Measurements from ENCODE around the gene ALDH7A1. TPM values are rescaled to one million over a fixed set of nuclear protein-coding genes. Genes with fewer than 3 reads are reported as not detected.
A peak's percentile ranks its signal among the peaks of the same experiment; 100 is the strongest.

The ALDH7A1 gene
- total and polyA plus RNA-seq, 11 donors: 12.3 to 67.6 (median 30.9) TPM

GRCh38 chr5:126494393-126494792, 100.6 kb downstream of the ALDH7A1 start:
- no peak overlapping the region for H3K4me3 ChIP-seq
- 94 to 98% (median 98%) methylated on average over 3 of the region's 3 CpGs for WGBS, 4 donors
- H3K4me1 ChIP-seq: peaks cover 0 to under 1% (median 0%) of the 10 kb centered on the region in 12 donors
- H3K27ac ChIP-seq: no peak overlapping the region
- no peaks in the 10 kb centered on the region for H3K27me3 ChIP-seq
- no peaks in the 10 kb centered on the region for H3K9me3 ChIP-seq
- TF ChIP-seq POLR2A (IDR thresholded peaks at IDR 0.05) (no peak), CTCF (IDR thresholded peaks at IDR 0.05) (no peak)
- intact Hi-C loops (cut with DNase I): loop anchor here in 3 of 10 donors (5.0 to 10.0 kb wide), 2 partner anchors 70 to 142 kb away; partner anchors contain the start of gene GRAMD2B (in 1 of the 3)
- DNase-seq (no peak), ATAC-seq (no peak)
- H3K36me3 ChIP-seq: peaks cover 0 to 78% (median 37%) of the 10 kb centered on the region in 9 donors

GRCh38 chr5:126492939-126493338, 102.1 kb downstream of the ALDH7A1 start:
- intact Hi-C loops (cut with DNase I): loop anchor here in 3 of 10 donors (2.0 to 10.0 kb wide), 3 partner anchors 68 to 141 kb away; partner anchors contain the start of gene GRAMD2B (in 1 of the 3)
- ATAC-seq (no peak), DNase-seq (no peak)
- peaks cover 0 to 92% (median 50%) of the 10 kb centered on the region in 9 donors for H3K36me3 ChIP-seq
- H3K27ac ChIP-seq: peak overlapping the region in 1 of 12 donors; percentile 28
- H3K4me3 ChIP-seq: no peak overlapping the region
- 69 to 72% (median 70%) methylated on average over 8 of the region's 8 CpGs for WGBS, 4 donors
- no peaks in the 10 kb centered on the region for H3K27me3 ChIP-seq
- no peaks in the 10 kb centered on the region for H3K9me3 ChIP-seq
- peaks cover 0 to 15% (median 0%) of the 10 kb centered on the region in 12 donors for H3K4me1 ChIP-seq
- no peak for TF ChIP-seq POLR2A (IDR thresholded peaks at IDR 0.05)
- TF ChIP-seq CTCF (IDR thresholded peaks at IDR 0.05): peak in 9 of 12 donors; percentile 8 to 57 (median 34)

- 77 to 88% (median 83%) methylated on average over 12 of the region's 12 CpGs for WGBS, 4 donors
- H3K27me3 ChIP-seq: no peaks in the 10 kb centered on the region
- peaks cover 2 to 99% (median 75%) of the 10 kb centered on the region in 9 donors for H3K36me3 ChIP-seq
- intact Hi-C loops (cut with DNase I): loop anchor here in 3 of 10 donors (5.0 to 10.0 kb wide), 2 partner anchors 66 to 138 kb away; partner anchors contain the start of gene GRAMD2B (in 1 of the 3)
- DNase-seq (no peak), ATAC-seq (no peak)
- no peaks in the 10 kb centered on the region for H3K9me3 ChIP-seq
- no peak overlapping the region for H3K4me3 ChIP-seq
- H3K4me1 ChIP-seq: peaks cover 0 to 23% (median 0%) of the 10 kb centered on the region in 12 donors
- TF ChIP-seq POLR2A (IDR thresholded peaks at IDR 0.05) (no peak), CTCF (IDR thresholded peaks at IDR 0.05) (no peak)
- H3K27ac ChIP-seq: peak overlapping the region in 1 of 12 donors; percentile 58
These were observed 104.7 kb downstream of the ALDH7A1 start for GRCh38 chr5:126490167-126490940.

- peaks cover 3 to 100% (median 86%) of the 10 kb centered on the region in 9 donors for H3K36me3 ChIP-seq
- no peak for DNase-seq
- no peaks in the 10 kb centered on the region for H3K9me3 ChIP-seq
- intact Hi-C loops (cut with DNase I): loop anchor here in 2 of 10 donors (5.0 to 10.0 kb wide), 2 partner anchors 64 to 131 kb away; partner anchors contain the start of gene GRAMD2B (in 1 of the 2)
- no peaks in the 10 kb centered on the region for H3K27me3 ChIP-seq
- H3K27ac ChIP-seq: peak overlapping the region in 3 of 12 donors; percentile 6 to 58 (median 55)
- WGBS, 4 donors: 66 to 70% (median 69%) methylated on average over 7 of the region's 7 CpGs
- ATAC-seq: no peak
- TF ChIP-seq POLR2A (IDR thresholded peaks at IDR 0.05) (no peak), CTCF (IDR thresholded peaks at IDR 0.05) (no peak)
- H3K4me1 ChIP-seq: peaks cover 0 to 23% (median 0%) of the 10 kb centered on the region in 12 donors
- H3K4me3 ChIP-seq: no peak overlapping the region
These were observed 106.5 kb downstream of the ALDH7A1 start for GRCh38 chr5:126488443-126489065.
